Kidney glomerular epithelial cell (primary cell): Measurements from ENCODE around the gene KCNK7.

Source experiments
- DNase-seq: peaks from one replicate; lab custom pipeline; 2025; lab: John Stamatoyannopoulos, UW

Gene KCNK7

DNA sequence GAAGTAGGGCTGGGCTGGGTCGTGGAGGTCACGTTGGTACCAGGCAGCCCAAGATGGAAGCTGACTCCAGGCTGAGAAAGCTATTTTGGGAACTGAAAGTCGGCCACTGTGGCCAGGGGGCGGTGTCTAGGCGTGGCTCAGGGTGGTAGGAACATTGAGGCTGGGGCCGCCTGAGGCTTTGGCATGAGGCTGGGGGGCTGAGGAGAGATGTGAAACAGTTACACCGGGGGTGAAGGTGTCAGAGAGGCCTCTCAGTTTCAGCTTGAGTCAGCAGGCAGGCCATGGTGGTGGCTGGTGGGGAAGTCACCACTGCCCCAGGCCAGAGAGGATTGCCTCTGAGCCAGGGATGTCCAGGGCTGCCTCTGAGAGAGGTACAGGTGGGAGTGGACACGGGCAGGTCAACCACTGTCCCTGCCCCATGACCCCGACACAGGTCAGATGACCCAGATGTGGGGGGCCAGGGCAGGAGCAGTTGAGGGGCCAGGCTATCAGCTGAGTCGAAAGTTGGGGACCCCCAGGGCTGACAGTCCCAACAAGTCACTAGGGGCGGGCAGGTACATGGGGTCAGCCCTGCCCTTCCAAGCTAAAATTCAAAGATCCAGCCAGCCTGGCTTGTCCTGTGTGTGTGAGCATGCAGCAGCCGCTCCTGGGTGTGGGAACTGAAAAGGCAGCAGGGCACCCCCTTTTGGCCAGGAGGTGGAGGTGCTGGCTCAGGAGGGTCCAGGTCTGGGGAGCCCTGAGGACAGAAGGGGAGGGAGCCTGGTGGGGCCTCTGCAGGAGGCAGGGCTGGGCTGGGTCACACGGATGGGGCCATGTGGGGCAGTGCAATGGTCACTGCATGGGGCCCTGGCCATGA is 7.2 kb downstream of the KCNK7 start:
- peak; percentile 27 for DNase-seq

DNA sequence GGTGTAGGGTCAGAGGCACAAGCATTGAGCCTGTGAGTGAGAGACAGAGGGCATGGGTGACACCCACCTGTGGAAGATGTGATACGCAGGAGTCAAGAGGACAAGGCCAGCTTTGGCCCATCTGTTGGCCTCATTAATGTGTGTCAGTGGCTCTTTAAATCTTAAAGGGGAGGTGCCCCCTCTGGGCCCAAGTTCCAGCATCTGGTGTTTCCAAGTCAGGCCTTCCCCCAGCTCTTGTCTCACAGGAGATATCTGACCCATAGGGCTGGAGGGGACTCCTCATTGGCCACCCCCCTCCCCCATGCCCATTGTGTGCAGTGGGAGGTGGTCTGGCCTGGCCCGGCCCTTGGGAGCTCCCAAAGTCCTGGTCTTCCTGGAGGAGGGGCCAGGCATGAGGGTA is 8.9 kb downstream of the KCNK7 start:
- no peak for DNase-seq

DNA sequence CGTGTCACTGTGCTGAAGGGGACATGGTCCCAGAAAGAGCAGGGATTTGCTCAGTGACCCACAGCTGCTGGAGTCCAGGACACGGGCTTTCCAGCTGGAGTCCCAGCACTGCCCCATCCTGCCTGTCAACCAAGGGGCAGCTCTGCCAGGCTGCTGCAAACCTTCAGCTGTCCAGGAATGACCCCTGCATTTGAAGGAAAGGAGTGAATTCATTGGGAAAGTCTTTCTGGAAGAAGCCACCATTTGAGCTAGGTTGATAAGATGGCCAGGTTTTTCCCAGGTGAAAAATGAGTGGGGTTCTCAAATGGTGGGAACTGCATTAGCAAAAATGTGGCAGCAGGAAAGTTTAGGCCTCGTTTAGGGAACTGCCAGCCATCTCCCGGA is 9.4 kb downstream of the KCNK7 start:
- no peak for DNase-seq

DNA sequence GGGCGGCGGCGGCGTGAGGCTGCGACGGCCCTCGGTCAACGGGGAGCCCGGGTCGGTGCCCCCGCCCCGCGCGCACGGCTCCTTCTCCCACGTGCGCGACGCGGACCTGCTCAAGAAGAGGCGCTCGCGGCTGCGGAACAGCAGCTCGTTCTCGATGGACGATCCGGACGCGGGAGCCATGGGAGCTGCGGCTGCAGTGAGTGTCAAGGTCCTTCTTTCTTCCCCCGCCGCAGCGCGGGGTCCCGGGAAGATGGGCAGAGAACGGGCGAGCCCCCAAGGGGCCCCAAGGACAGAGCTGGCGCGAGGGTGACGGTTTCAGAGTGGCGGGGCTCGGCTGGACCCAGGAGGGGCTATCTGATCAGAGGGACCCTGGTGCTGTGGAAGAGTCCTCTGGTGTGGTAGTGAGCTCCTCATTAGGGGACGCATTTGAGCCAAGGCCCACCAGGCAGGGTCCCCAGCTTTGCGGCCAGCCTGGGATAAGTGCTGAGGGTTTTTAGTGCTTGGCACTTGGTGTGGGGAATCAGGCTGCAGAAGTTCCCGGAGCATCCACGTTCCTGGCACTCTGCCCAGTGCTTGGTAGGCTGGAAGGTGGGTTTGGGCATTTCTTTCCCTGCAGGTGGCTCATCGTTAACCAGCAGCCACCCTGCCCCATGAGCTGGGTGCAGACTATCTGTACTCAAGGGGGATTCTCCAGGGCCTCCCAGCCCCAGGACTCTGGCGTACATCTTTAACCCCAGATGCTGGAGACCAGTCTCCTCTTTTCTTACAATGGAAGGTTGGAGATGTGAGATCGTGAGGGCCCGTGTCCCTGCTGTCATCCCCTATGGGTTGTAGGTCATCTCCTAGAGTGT is 10.0 kb downstream of the KCNK7 start:
- no peak for DNase-seq

DNA sequence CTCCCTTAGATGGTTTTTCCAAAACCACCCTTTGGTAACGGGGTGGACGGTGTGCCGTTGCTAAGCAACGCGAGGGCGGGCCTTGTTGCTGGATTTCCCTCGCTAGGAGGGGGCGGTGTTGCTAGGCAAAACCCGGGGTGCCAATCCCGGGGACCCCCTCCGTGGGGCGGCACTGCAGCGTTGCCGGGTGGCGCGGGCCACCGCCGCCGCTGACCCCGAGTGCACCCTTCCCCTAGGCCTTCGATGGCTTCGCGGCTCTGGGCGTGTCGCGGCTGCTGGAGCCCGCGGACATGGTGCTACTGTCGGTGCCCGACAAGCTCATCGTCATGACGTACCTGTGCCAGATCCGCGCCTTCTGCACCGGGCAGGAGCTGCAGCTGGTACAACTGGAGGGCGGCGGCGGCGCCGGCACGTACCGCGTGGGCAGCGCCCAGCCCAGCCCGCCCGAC is 10.9 kb downstream of the KCNK7 start:
- DNase-seq, result no peak

DNA sequence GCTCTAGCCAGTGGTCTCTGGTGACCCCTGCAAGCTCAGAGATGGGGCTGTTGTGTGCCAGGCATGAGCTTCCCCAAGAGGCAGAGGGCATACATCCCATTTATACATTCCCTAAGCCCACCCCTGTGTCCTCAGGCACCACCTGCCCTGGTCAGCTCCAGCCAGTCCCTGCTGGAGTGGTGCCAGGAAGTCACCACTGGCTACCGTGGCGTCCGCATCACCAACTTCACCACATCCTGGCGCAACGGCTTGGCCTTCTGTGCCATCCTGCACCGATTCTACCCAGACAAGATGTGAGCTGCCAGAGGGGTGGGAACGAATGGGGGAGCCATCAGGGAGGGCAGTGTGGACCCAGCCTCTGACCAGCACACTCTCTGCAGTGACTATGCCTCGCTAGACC is 11.5 kb downstream of the KCNK7 start:
- no peak for DNase-seq

DNA sequence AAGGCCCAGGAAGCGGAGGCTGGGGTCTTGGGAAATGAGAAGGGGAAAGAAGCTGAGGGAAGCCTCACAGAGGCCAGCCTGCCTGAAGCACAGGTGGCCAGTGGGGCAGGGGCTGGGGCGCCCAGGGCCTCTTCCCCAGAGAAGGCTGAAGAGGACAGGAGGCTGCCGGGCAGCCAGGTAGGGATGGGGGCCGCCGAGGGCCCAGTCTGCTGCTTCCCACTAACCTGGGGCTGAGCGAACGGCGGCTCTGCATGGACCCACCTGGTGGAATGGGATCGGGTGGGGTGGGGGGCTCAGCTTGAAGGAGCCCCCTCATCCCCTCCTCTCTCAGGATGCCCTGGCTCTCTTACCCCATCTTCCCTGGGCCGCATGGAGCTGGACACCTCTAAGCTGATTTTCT is 12.0 kb downstream of the KCNK7 start:
- no peak for DNase-seq

DNA sequence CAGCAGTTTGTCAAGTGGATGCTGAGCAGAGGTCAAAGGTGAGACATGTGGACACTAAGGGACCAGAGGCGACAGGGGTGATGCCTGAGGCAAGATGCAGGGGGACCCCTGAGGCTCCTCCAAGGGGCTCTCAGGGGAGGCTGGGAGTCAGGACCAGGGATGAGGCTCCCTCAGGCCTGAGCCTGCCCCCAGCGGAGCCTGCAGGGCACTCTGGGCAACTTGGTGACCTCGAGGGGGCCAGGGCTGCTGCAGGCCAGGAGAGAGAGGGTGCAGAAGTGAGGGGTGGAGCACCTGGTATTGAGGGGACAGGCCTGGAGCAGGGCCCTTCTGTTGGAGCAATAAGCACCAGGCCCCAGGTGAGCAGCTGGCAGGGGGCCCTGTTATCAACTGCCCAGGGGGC is 13.7 kb downstream of the KCNK7 start:
- no peak for DNase-seq

DNA sequence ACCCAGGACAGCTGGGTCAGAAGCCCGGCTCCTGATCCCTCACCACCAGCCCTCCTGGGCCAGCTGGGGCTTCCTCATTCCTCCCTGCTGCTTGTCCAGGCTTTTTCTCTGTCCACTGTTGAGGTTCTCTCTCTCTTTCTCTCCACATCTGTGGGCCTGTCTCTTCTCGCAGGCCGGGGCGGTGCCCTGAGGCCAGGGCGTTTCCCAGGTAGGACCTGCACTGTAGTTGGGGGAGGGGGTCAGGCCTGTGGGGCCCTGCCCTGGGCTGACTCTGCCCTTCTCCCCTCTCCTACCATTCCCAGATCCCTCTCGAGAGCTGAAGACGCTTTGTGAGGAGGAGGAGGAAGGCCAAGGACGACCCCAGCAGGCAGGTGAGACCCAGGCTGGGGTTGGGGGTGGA is 14.8 kb downstream of the KCNK7 start:
- no peak for DNase-seq

DNA sequence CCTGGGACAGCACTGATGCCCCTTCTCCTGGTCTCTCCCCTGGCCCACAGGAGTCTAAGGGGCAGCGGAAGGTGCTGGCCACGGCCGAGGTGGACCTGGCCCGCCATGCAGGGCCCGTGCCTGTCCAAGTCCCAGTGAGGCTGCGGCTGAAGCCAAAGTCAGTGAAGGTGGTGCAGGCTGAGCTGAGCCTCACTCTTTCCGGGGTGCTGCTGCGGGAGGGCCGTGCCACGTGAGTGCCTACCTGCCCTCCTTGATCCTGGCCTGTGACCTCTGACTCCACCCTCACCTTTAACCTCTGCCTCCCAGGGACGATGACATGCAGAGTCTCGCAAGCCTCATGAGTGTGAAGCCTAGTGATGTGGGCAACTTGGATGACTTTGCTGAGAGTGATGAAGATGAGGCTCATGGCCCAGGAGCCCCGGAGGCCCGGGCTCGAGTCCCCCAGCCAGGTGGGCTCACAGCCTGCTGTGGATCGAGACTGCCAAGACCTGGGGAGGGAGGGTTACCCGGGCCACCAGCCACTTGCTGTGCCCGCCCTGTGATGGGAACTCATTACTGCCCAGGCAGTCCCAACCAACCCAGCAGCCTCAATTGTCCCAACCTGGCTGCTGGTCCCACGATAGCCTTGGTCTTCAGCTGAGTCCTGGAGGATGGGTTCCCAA is 15.4 kb downstream of the KCNK7 start:
- no peak for DNase-seq

DNA sequence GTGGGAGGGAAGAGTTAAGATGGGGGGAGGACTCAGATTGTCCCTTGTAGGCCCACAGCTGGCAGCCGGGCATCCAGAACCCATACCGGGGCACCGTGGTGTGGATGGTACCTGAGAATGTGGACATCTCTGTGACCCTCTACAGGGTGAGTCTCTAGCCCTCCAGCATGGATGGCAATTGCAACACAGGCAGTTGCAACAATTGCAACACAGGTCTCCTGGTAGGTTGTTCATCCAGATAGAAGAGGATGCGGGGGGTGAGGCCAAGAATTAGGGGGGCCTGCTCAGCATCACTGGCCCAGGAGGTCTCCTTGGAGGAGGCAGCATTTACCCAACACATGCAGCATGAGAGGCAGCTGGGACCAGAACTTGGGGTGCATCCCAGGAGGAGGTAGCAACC is 16.3 kb downstream of the KCNK7 start:
- no peak for DNase-seq

DNA sequence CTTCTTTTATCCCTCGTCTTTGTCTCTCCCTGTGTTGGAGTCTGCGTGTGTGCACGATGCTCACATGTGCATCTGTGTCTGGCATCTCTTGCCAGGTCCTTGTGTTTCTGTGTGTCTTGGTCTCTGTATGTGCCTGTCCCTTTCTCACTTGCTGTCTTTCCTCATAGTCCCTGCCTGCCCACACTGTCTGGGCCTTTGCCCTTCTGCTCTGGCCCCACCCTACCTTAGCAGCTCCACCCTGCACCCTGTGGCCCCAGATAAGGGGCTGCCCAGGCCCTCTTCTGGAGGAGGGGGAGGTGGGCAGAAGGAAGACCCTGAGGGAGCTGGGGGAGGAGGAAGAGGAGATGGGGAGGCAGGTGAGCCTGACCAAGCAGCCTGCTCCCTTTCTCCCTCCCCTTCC is 16.9 kb downstream of the KCNK7 start:
- DNase-seq, result no peak

DNA sequence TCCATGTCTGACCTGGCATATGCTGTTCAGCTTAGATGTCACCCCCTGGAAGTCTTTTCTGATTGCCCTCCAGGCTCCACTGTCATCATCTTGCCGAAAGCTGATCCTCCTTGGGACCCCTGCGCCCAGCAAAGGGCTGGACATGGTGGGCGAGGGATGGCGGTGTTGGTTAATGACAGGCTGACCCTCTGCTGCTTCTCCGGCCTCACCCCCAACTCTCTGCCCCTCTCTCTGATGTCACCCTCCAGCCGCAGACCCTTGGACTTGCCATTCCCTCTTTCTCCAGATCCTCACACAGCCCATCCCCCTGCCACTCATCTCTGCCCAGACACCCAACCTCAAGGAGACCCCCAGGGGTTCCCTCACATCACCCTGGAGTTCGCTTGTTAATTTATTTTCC is 17.5 kb downstream of the KCNK7 start:
- no peak for DNase-seq

DNA sequence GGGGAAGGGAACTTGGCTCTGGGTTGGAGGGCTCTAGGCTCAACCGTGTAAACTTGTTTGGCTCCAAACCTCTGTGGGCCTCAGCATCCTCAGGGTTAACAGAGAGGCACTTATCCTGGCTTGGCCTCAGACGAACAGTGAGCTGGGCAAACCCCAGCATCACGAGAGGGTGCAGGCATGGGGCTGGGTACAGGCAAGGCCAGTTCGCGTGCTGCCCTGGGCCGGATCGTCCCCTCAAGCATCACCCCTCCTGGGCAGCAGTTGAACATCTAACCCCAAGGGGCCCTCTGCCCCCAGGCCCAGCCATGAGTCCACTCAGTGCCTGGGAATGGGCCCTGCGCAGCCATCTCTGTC is 17.9 kb downstream of the KCNK7 start:
- DNase-seq, result no peak

DNA sequence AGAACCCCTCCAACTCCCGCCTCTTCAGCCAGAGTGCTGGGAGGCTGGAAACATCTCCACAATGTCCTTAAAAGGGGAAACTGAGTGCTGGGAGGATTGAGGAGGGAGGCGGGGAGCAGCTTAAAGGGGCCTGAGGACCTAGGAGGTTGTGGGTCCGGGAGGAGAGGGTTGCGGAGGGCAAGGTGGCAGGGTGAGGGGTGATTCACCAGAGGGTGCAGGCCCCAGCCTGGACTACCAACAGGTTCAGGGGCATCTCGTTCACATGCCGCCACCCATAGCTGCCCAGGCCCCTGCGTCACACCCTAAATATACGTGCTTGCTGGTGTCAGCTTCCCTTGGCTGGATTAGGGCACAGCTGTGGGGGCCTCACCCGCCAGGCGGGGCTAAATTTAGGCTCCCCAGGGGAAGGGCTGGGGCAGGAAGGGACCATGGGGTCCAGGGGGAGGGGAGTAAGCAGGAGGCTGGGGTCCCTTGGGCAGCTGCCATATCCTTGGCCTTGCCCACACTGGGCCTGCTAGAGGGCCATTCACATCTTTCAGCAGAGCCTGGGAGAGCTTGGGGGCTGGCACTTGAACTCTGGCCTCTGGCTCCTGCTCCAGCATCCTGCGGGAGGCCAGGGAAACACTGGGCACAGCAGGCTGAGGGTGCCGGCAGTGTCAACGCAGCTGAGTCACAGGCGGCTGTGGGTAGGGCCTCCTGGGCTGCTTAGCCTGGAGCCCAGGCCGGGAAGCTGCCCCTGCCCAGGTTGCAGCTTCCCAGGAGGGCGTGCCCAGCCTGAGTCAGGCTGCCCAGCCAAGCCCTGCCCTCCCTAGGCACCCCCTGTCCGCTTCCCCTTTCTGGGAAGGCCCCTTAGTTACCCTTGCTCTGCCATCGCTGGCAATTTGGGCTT is 18.5 kb downstream of the KCNK7 start:
- peak; percentile 52 for DNase-seq

DNA sequence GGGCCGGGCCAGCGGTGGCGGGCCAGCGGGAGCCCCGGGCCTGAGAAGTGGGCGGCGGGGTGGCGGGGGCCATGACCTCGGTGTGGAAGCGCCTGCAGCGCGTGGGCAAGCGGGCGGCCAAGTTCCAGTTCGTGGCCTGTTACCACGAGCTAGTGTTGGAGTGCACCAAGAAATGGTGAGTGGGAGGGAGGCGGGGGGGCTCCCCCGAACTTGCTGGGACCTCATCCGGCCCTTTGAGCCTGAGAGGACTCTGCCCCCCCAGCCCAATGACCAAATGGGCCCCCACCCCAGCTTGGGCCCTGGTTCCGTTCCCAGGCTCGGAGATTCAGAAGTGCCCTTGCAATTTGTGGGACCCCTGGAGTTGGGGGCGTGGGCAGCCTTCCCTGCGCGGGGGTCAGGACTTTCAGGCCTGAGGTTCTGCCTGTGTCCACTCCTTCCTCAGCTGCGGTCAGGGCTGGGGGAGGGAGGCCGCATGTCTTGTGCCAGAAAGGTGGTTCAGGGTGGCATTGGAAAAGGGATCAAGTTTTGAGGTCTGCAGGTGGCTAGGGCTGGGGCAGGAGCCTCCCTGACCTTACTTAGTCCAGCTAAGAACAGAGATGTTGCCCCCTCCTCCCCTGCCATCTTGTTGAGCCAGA is 19.3 kb downstream of the KCNK7 start:
- DNase-seq, result no peak

DNA sequence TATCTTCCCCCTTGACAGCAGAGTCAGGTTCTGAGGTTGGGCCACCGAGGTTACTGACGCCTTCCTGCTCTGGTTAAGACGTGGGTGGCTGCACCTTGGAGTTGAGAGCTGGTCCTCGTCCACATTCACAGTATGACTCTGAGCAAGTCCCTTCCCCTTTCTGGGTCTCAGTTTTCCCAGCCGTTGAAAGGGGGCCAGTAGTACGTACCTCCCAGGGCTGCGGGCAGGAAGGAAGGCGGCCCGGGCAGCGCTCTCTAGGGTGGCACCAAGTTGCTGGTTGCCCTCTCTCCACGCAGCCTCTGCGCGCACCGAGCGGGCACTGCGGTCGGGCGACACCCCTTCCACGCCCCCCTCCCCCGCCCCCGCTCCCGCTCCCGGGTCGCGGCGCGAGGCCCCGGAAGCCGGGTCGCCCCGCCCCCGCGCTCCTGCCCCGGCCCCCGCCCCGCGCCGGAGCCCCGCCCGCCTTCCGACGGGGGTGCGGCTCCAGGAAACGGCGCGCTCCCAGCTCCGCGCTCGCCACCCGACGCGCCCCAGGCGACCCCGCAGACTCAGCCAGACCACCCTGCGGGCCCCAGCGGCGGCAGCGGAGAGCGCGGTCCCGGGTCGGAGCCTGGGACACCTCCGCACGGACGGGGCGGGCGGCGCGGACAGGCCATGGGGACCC is 19.9 kb downstream of the KCNK7 start, which contains the start of gene EHBP1L1:
Gene EHBP1L1 (plus strand): TSS at position 486 of the 664 bp plus-strand sequence. CDS start 250 bp downstream, outside the sequence.
- DNase-seq, result no peak

DNA sequence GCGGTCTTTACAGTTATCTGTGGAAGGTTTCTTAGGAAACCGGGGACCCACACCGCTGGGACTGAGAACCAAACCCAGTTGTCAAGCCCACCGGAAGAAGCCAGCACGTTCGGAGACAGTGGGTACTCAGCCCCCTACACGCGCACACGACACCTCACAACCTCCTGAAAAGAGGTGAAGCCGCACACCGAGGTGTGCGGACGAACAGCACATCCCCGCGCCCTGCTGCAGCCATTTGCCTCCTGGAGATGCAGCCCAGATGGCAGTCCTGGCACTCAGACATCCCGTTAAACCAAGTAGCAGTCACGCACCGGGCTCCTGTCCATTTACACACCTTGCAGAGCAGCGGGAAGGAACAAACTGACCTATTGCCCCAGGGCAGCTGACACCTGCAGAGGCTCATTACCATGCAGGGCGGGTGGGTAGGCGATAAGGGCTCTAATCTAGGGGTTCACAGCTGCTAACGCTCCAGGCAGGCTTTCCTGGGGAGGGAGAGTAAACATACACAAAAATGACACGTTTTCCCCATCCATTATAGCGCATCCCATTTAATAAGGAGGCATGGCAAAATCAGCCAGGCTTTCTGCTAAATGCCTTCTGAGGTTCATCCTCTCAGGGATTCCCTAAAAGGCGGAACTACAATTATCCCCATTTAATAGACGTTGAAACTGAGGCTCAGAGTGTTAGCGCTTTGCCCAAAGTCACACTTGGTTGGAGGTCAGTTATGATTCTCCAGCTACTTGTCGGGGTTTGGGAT is 20.6 kb downstream of the KCNK7 start:
- DNase-seq, result no peak

DNA sequence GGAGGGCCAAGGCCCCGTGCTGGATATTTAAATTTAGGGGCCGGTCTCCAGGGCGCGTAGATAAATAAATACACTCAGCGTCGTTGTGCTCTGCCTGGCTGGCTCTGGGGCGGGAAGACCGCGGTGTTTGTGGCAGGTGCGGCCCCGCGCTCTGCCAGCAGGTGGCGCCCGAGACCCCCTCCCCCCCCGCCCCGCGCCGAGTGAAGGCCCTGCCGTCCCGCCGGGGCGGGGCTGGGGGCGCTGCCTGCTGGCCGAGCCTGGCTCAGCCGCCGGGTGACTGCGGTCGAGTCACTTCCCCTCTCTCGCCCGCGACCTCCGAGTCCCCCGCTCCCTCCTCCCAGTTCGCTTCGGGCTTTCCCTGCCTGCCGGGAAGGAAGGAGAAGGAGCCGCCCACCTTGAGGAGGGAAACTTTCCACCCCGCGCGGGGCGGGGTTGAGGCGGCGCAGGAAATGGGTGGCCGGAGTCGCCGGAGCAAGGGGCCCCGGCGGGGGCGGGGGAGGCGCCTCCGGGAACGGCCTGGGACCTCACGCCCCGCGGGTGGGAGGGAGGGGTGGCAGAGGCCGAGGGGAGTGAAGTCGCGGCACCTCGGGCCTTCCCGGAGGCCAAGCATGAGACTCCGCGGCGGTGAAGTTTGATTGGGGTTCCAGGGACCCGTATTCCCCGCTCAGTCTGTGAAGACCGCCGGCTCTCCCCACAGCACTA is 21.3 kb downstream of the KCNK7 start:
- DNase-seq, result no peak
